Measurements from ENCODE around the gene PROB1.

GRCh38 chr5:139392324-139392677, 2.6 kb downstream of the PROB1 start:
- TF ChIP-seq CTCF (conservative IDR thresholded peaks at IDR 0.05; ENCODE audit: low read depth, low read length) (no peak), EZH2 (IDR thresholded peaks at IDR 0.05; ENCODE audit: borderline replicate concordance, low read depth, low read length, poor library complexity, severe bottlenecking) (no peak)
